Activated T-cell treated with anti-CD3 and anti-CD28 coated beads, Interleukin-2, amount 50 U/mL, for 72 hours (primary cell): ENCODE results near the gene HIC1. TPM values are rescaled to one million over a fixed set of nuclear protein-coding genes. Genes with fewer than 3 reads are reported as not detected.

Source experiments
- ATAC-seq, 2 donors: fragments of 150-1000 bp; cut with Tn5 transposase; replicated peaks in 1 of 2; 2 replicates each; pipeline ENCODE4 v1.10.0; 2021; ENCODE audit warnings: moderate library complexity in 2 of 2, mild to moderate bottlenecking in 1 of 2
- DNase-seq, 2 donors: peaks; one replicate each; pipeline ENCODE4 v3.0.0; 2021 to 2022; ENCODE audit warnings: mixed read lengths in 1 of 2
- H3K27ac Mint-ChIP-seq: one replicate; pipeline ENCODE4 v1.8.0; 2022; ENCODE audit warnings: mild to moderate bottlenecking, moderate library complexity, mixed read lengths
- H3K27me3 Mint-ChIP-seq: one replicate; pipeline ENCODE4 v1.8.0; 2022; ENCODE audit warnings: low read depth, mixed read lengths
- H3K36me3 Mint-ChIP-seq, 2 donors: one replicate each; pipeline ENCODE4 v1.8.0; 2022; ENCODE audit warnings: mixed read lengths in 2 of 2, mild to moderate bottlenecking in 1 of 2; ENCODE audit not compliant: insufficient read depth in 2 of 2
- H3K4me1 Mint-ChIP-seq: one replicate; pipeline ENCODE4 v1.8.0; 2022; ENCODE audit warnings: low read depth, mixed read lengths
- H3K4me3 Mint-ChIP-seq, 2 donors: one replicate each; pipeline ENCODE4 v1.8.0; 2022; ENCODE audit warnings: mild to moderate bottlenecking in 2 of 2, mixed read lengths in 2 of 2, moderate library complexity in 2 of 2
- H3K9me3 Mint-ChIP-seq, 2 donors: one replicate each; pipeline ENCODE4 v1.8.0; 2022; ENCODE audit warnings: mixed read lengths in 2 of 2
- total RNA-seq, 2 donors: library from RNA; stranded (reverse); gene quantifications; one replicate each; pipeline ENCODE4 v1.2.3, GENCODE V29; 2022

HIC1 gene
- total RNA-seq, 2 donors from 2014 or later, result 11.7 to 21.4 TPM

GRCh38 chr17:2106308-2106955 lies 51.5 kb downstream of the HIC1 start:
- H3K9me3 Mint-ChIP-seq, result no peaks in the 10 kb centered on the region
- no peak for ATAC-seq
- no peak for DNase-seq
- H3K27ac Mint-ChIP-seq, result no peak overlapping the region
- peaks cover 0 to 2% of the 10 kb centered on the region in 2 donors for H3K36me3 Mint-ChIP-seq
- H3K27me3 Mint-ChIP-seq, result no peaks in the 10 kb centered on the region
- H3K4me3 Mint-ChIP-seq, result no peak overlapping the region
- H3K4me1 Mint-ChIP-seq, result peaks cover 28% of the 10 kb centered on the region

GRCh38 chr17:2107050-2107449 lies 52.1 kb downstream of the HIC1 start:
- ATAC-seq (no peak), DNase-seq (no peak)
- H3K27me3 Mint-ChIP-seq, result no peaks in the 10 kb centered on the region
- H3K4me1 Mint-ChIP-seq, result peaks cover 22% of the 10 kb centered on the region
- H3K36me3 Mint-ChIP-seq, result peaks cover 0 to 2% of the 10 kb centered on the region in 2 donors
- H3K4me3 Mint-ChIP-seq, result no peak overlapping the region
- no peaks in the 10 kb centered on the region for H3K9me3 Mint-ChIP-seq
- no peak overlapping the region for H3K27ac Mint-ChIP-seq

GRCh38 chr17:2107506-2107905 lies 52.6 kb downstream of the HIC1 start:
- ATAC-seq (no peak), DNase-seq (no peak)
- H3K4me3 Mint-ChIP-seq, result no peak overlapping the region
- H3K4me1 Mint-ChIP-seq, result peaks cover 21% of the 10 kb centered on the region
- H3K9me3 Mint-ChIP-seq, result no peaks in the 10 kb centered on the region
- H3K27ac Mint-ChIP-seq, result no peak overlapping the region
- H3K36me3 Mint-ChIP-seq, result peaks cover 0 to 2% of the 10 kb centered on the region in 2 donors
- no peaks in the 10 kb centered on the region for H3K27me3 Mint-ChIP-seq

GRCh38 chr17:2108170-2108569 lies 53.3 kb downstream of the HIC1 start:
- Mint-ChIP-seq H3K4me1 (peaks cover 21% of the 10 kb centered on the region), H3K27me3 (no peaks in the 10 kb centered on the region), H3K9me3 (no peaks in the 10 kb centered on the region), H3K27ac (no peak overlapping the region), H3K36me3 (peaks cover 0 to 2% of the 10 kb centered on the region in 2 donors), H3K4me3 (no peak overlapping the region)
- DNase-seq, result no peak
- no peak for ATAC-seq

- H3K27ac Mint-ChIP-seq, result no peak overlapping the region
- H3K4me3 Mint-ChIP-seq, result no peak overlapping the region
- no peaks in the 10 kb centered on the region for H3K9me3 Mint-ChIP-seq
- DNase-seq (no peak), ATAC-seq (no peak)
- H3K27me3 Mint-ChIP-seq, result no peaks in the 10 kb centered on the region
- H3K4me1 Mint-ChIP-seq, result peaks cover 17% of the 10 kb centered on the region
- H3K36me3 Mint-ChIP-seq, result no peaks in the 10 kb centered on the region
Measured at GRCh38 chr17:2110436-2110835, 55.5 kb downstream of the HIC1 start.

GRCh38 chr17:2111691-2112090 lies 56.8 kb downstream of the HIC1 start:
- Mint-ChIP-seq H3K27me3 (no peaks in the 10 kb centered on the region), H3K4me3 (no peak overlapping the region), H3K27ac (no peak overlapping the region), H3K4me1 (peaks cover 11% of the 10 kb centered on the region), H3K9me3 (no peaks in the 10 kb centered on the region), H3K36me3 (no peaks in the 10 kb centered on the region)
- DNase-seq (no peak), ATAC-seq (no peak)

Other genes with a start within 250 kb of the HIC1 start
- gene SMYD4, start 225.2 kb upstream of the HIC1 start, total RNA-seq, result 10 to 100 TPM; 23.0 to 30.6 TPM
- gene RPA1, start 225.1 kb upstream of the HIC1 start, total RNA-seq, result 100 to 1,000 TPM; 178 to 211 TPM
- gene RTN4RL1, start 29.8 kb upstream of the HIC1 start, total RNA-seq, result under 1 TPM; 0.14 to 0.21 TPM
- 10 to 100 TPM; 36.8 to 40.8 TPM for gene DPH1, start 24.9 kb upstream of the HIC1 start, total RNA-seq
- gene OVCA2, start 13.1 kb upstream of the HIC1 start, total RNA-seq, result 10 to 100 TPM; 29.0 to 33.3 TPM
- gene SMG6, start 248.7 kb downstream of the HIC1 start, total RNA-seq, result 10 to 100 TPM; 47.3 to 54.1 TPM
- gene SRR, start 248.8 kb downstream of the HIC1 start, total RNA-seq, result 10 to 100 TPM; 20.9 to 26.8 TPM